ENCODE measurements around the gene GLOD5. TPM values are rescaled to one million over a fixed set of nuclear protein-coding genes. Genes with fewer than 3 reads are reported as not detected.

The GLOD5 gene
- total and polyA plus RNA-seq, 2 of the 8 experiments (the other 6 are each of a cell fraction or from before 2014, with no cell fraction given): 0.18 TPM; not detected in 1

- Histone ChIP-seq H4K8ac (ENCODE audit: extremely low read depth, insufficient read depth, low read length) (no peak overlapping the region), H3K23ac (ENCODE audit: insufficient read length) (no peak overlapping the region), H2BK5ac (ENCODE audit: low read depth, low read length) (no peak overlapping the region), H2BK12ac (ENCODE audit: low read depth, low read length) (no peak overlapping the region), H3K56ac (replicated peaks; ENCODE audit: insufficient read length, low read depth, low read length) (no peak overlapping the region), H3K23me2 (ENCODE audit: low read depth, low read length) (no peaks in the 10 kb centered on the region), H2AFZ (ENCODE audit: low read length) (no peak overlapping the region), H3K79me2 (ENCODE audit: control insufficient read depth in 1 of 2, insufficient read depth in 2 of 2, low read length in 2 of 2) (no peaks in the 10 kb centered on the region), H4K5ac (ENCODE audit: insufficient read length, low read depth, low read length) (no peak overlapping the region), H3K27me3 (replicated peaks in 1 of 4; ENCODE audit: control insufficient read depth in 3 of 4, extremely low read depth in 1 of 4, insufficient read depth in 3 of 4, low read length in 3 of 4) (no peaks in the 10 kb centered on the region), H3K4ac (replicated peaks; ENCODE audit: insufficient read length, low read depth, low read length) (no peak overlapping the region), H3K18ac (ENCODE audit: extremely low read depth, low read length) (no peak overlapping the region), H3K4me3 (ENCODE audit: extremely low read depth in 1 of 4, insufficient read depth in 2 of 4, low read depth in 3 of 4, low read length in 4 of 4) (no peak overlapping the region), H2BK120ac (replicated peaks; ENCODE audit: low read depth, low read length) (no peak overlapping the region), H3K14ac (ENCODE audit: insufficient read length) (no peak overlapping the region), H4K20me1 (replicated peaks in 1 of 2; ENCODE audit: control insufficient read depth in 1 of 2, insufficient read depth in 2 of 2, low read length in 2 of 2) (no peaks in the 10 kb centered on the region), H3K79me1 (ENCODE audit: low read depth, low read length) (no peaks in the 10 kb centered on the region), H3K4me1 (replicated peaks in 1 of 4; ENCODE audit: control insufficient read depth in 3 of 4, insufficient read depth in 4 of 4, low read length in 3 of 4) (no peaks in the 10 kb centered on the region), H4K91ac (replicated peaks; ENCODE audit: insufficient read length, low read length) (no peak overlapping the region), H3K9ac (replicated peaks in 1 of 4; ENCODE audit: extremely low read depth in 1 of 4, low read depth in 3 of 4, low read length in 3 of 4) (no peak overlapping the region), H3K36me3 (ENCODE audit: control insufficient read depth in 2 of 4, insufficient read depth in 4 of 4, low read length in 3 of 4) (no peaks in the 10 kb centered on the region), H2AK5ac (ENCODE audit: low read depth, low read length) (no peak overlapping the region), H2BK20ac (ENCODE audit: low read length) (no peak overlapping the region), H2BK15ac (ENCODE audit: low read length) (no peak overlapping the region), H3K27ac (ENCODE audit: low read depth, low read length) (no peak overlapping the region), H3K9me3 (ENCODE audit: insufficient read depth in 2 of 2, low read depth in 1 of 2, low read length in 1 of 2) (no peaks in the 10 kb centered on the region), H3K4me2 (ENCODE audit: insufficient read depth in 1 of 2, low read depth in 2 of 2, low read length in 2 of 2) (no peak overlapping the region)
- FAIRE-seq (no peak), DNase-seq (ENCODE audit: low read depth in 1 of 2, low spot score in 2 of 2) (no peak)
- ChIA-PET POLR2A (ENCODE audit: partially characterized antibody) (no interaction called here), CTCF (ENCODE audit: partially characterized antibody) (interaction anchor here (0.6 to 0.9 kb wide), 2 partner anchors 13 to 70 kb away, joined by 3 to 4 read pairs; no protein-coding TSS in a partner anchor)
- 88% methylated on average over 6 of the region's 6 CpGs; no CpG with 5 or more reads in 1 of the 2 experiments for WGBS, 2 experiments (ENCODE audit: extremely low coverage in 1 of 2, insufficient coverage in 1 of 2, insufficient read length in 1 of 2, insufficient replicate concordance in 2 of 2, low coverage in 1 of 2, low lambda C conversion rate in 2 of 2, missing lambda C conversion rate in 1 of 2)
- no peak for TF ChIP-seq SRF (IDR thresholded peaks at IDR 0.05; ENCODE audit: low read depth, low read length)
- no peak for TF ChIP-seq RXRA (IDR thresholded peaks at IDR 0.05; ENCODE audit: insufficient read depth, low read depth, low read length)
- no peak for TF ChIP-seq BACH1 (IDR thresholded peaks at IDR 0.05; ENCODE audit: low read length)
- TF ChIP-seq TBP (IDR thresholded peaks at IDR 0.05; ENCODE audit: low read depth, low read length): no peak
- no peak for TF ChIP-seq MAFK (IDR thresholded peaks at IDR 0.05; ENCODE audit: low read depth, low read length)
- no peak for TF ChIP-seq CBX5 (IDR thresholded peaks at IDR 0.05; ENCODE audit: low read depth, low read length)
- TF ChIP-seq USF2 (IDR thresholded peaks at IDR 0.05; ENCODE audit: low read length): no peak
Measured at GRCh38 chrX:48786825-48787504, 25.4 kb downstream of the GLOD5 start.

All from H1 (cell line).